H9 (cell line): ENCODE data around the gene TAOK3. TPM values are rescaled to one million over a fixed set of nuclear protein-coding genes. Genes with fewer than 3 reads are reported as not detected.

Source experiments
- DNase-seq: peaks from one replicate; pipeline ENCODE4 v3.0.0-alpha.2; 2017
- H2AFZ ChIP-seq: one replicate; pipeline ENCODE4 v1.6.1; 2013; ENCODE audit warnings: mild to moderate bottlenecking, low read length, control low read depth, moderate library complexity
- H2AK5ac ChIP-seq: 2 replicates; pipeline ENCODE4 v1.6.1; 2013; ENCODE audit warnings: low read length, control low read depth, mixed read lengths; ENCODE audit not compliant: insufficient read length
- H2BK120ac ChIP-seq: one replicate; pipeline ENCODE4 v1.6.1; 2013; ENCODE audit warnings: low read depth, mild to moderate bottlenecking, low read length, control low read depth, inconsistent platforms; ENCODE audit not compliant: poor library complexity, severe bottlenecking
- H2BK12ac ChIP-seq: 2 replicates; pipeline ENCODE4 v1.6.1; 2013; ENCODE audit warnings: low read length, control low read depth, mixed read lengths, low read depth; ENCODE audit not compliant: insufficient read length
- H2BK15ac ChIP-seq: 2 replicates; pipeline ENCODE4 v1.6.1; 2013; ENCODE audit warnings: low read depth, low read length, control low read depth
- H2BK20ac ChIP-seq: one replicate; pipeline ENCODE4 v1.6.1; 2013; ENCODE audit warnings: low read depth, mild to moderate bottlenecking, low read length, control low read depth, inconsistent platforms; ENCODE audit not compliant: poor library complexity, severe bottlenecking
- H2BK5ac ChIP-seq: 2 replicates; pipeline ENCODE4 v1.6.1; 2013; ENCODE audit warnings: low read length, control low read depth, mixed read lengths; ENCODE audit not compliant: insufficient read length
- H3K14ac ChIP-seq: 2 replicates; pipeline ENCODE4 v1.6.1; 2013; ENCODE audit warnings: low read length, control low read depth; ENCODE audit not compliant: insufficient read depth
- H3K18ac ChIP-seq: 2 replicates; pipeline ENCODE4 v1.6.1; 2013; ENCODE audit warnings: low read depth, mild to moderate bottlenecking, mixed read lengths, low read length, control low read depth; ENCODE audit not compliant: insufficient read length
- H3K23ac ChIP-seq: 2 replicates; pipeline ENCODE4 v1.6.1; 2013; ENCODE audit warnings: low read length, control low read depth, mixed read lengths, low read depth; ENCODE audit not compliant: insufficient read length
- H3K23me2 ChIP-seq: 2 replicates; pipeline ENCODE4 v1.6.1; 2013; ENCODE audit warnings: low read depth, mild to moderate bottlenecking, mixed read lengths, low read length, control low read depth; ENCODE audit not compliant: insufficient read length, poor library complexity, severe bottlenecking
- H3K27ac ChIP-seq: 2 replicates; pipeline ENCODE4 v1.5.1; 2013; ENCODE audit warnings: low read length, control low read depth, mixed read lengths, low read depth; ENCODE audit not compliant: insufficient read length
- H3K27me3 ChIP-seq: 2 replicates; pipeline ENCODE4 v1.6.1; 2013; ENCODE audit warnings: low read length, control low read depth, inconsistent platforms; ENCODE audit not compliant: insufficient read depth
- H3K4ac ChIP-seq: 2 replicates; pipeline ENCODE4 v1.6.1; 2013; ENCODE audit warnings: low read depth, mild to moderate bottlenecking, control low read depth, inconsistent platforms, low read length, moderate library complexity
- H3K4me1 ChIP-seq: 2 replicates; pipeline ENCODE4 v1.6.1; 2013; ENCODE audit warnings: low read length, control low read depth, inconsistent platforms; ENCODE audit not compliant: insufficient read depth
- H3K4me2 ChIP-seq: 2 replicates; pipeline ENCODE4 v1.6.1; 2013; ENCODE audit warnings: low read length, control low read depth, mixed read lengths; ENCODE audit not compliant: insufficient read length, insufficient read depth
- H3K56ac ChIP-seq: 2 replicates; pipeline ENCODE4 v1.6.1; 2013; ENCODE audit warnings: low read depth, mild to moderate bottlenecking, mixed read lengths, low read length, control low read depth; ENCODE audit not compliant: insufficient read length
- H3K79me1 ChIP-seq: 2 replicates; pipeline ENCODE4 v1.6.1; 2013; ENCODE audit warnings: low read depth, mild to moderate bottlenecking, moderate library complexity, low read length, control low read depth, inconsistent platforms; ENCODE audit not compliant: insufficient read depth, poor library complexity, severe bottlenecking
- H3K79me2 ChIP-seq: 2 replicates; pipeline ENCODE4 v1.6.1; 2013; ENCODE audit warnings: low read length, control low read depth, inconsistent platforms; ENCODE audit not compliant: insufficient read depth
- H3K9ac ChIP-seq: 2 replicates; pipeline ENCODE4 v1.6.1; 2013; ENCODE audit warnings: low read length, control low read depth, mixed read lengths; ENCODE audit not compliant: insufficient read length; ENCODE audit errors: extremely low read depth
- H3K9me3 ChIP-seq: one replicate; pipeline ENCODE4 v1.6.1; 2013; ENCODE audit warnings: low read depth, low read length, inconsistent platforms; ENCODE audit not compliant: control insufficient read depth
- H3T11ph ChIP-seq: one replicate; pipeline ENCODE4 v1.6.1; 2013; ENCODE audit warnings: mild to moderate bottlenecking, low read length, control low read depth, inconsistent platforms
- H4K20me1 ChIP-seq: one replicate; pipeline ENCODE4 v1.6.1; 2013; ENCODE audit not compliant: control insufficient read depth, insufficient read length, insufficient read depth
- H4K5ac ChIP-seq: 2 replicates; pipeline ENCODE4 v1.6.1; 2013; ENCODE audit warnings: low read depth, mild to moderate bottlenecking, mixed read lengths, low read length, control low read depth; ENCODE audit not compliant: insufficient read length
- H4K8ac ChIP-seq: replicated peaks from 2 replicates; pipeline ENCODE4 v1.6.1; 2013; ENCODE audit warnings: low read length, control low read depth, mixed read lengths, low read depth; ENCODE audit not compliant: insufficient read length
- H4K91ac ChIP-seq: 2 replicates; pipeline ENCODE4 v1.6.1; 2013; ENCODE audit warnings: low read depth, mild to moderate bottlenecking, moderate library complexity, mixed read lengths, low read length, control low read depth; ENCODE audit not compliant: insufficient read length
- H3K27ac Mint-ChIP-seq, 3 experiments: 2 replicates in 2 of 3; 3 replicates in 1 of 3; pipeline ENCODE4 v1.8.0; 2020 to 2021; ENCODE audit warnings: mixed read lengths in 3 of 3, mild to moderate bottlenecking in 1 of 3, moderate library complexity in 1 of 3
- H3K27me3 Mint-ChIP-seq: 2 replicates; pipeline ENCODE4 v1.8.0; 2021; ENCODE audit warnings: low read depth, mild to moderate bottlenecking, moderate library complexity, mixed read lengths
- H3K36me3 Mint-ChIP-seq, 3 experiments: 2 replicates in 2 of 3; 3 replicates in 1 of 3; pipeline ENCODE4 v1.8.0; 2020 to 2021; ENCODE audit warnings: low read depth in 3 of 3, mixed read lengths in 3 of 3; ENCODE audit not compliant: insufficient read depth in 1 of 3
- H3K4me1 Mint-ChIP-seq, 2 experiments: 2 replicates each; pipeline ENCODE4 v1.8.0; 2020; ENCODE audit warnings: mixed read lengths in 2 of 2
- H3K4me3 Mint-ChIP-seq, 2 experiments: 2 replicates in 1 of 2; 3 replicates in 1 of 2; pipeline ENCODE4 v1.8.0; 2020 to 2021; ENCODE audit warnings: mild to moderate bottlenecking in 2 of 2, mixed read lengths in 2 of 2, moderate library complexity in 1 of 2
- H3K9me3 Mint-ChIP-seq, 2 experiments: 2 replicates in 1 of 2; 3 replicates in 1 of 2; pipeline ENCODE4 v1.8.0; 2020; ENCODE audit warnings: mild to moderate bottlenecking in 2 of 2, mixed read lengths in 2 of 2, moderate library complexity in 1 of 2
- whole genome bisulfite sequencing: extraction: QIAGEN DNeasy Blood & Tissue Kit; methylation state at CpG from one replicate; pipeline ENCODE4 v1.1.7; 2013; ENCODE audit warnings: missing lambda C conversion rate, low lambda C conversion rate, mixed read lengths; ENCODE audit not compliant: insufficient read length; ENCODE audit errors: extremely low coverage; 5-methylcytosine and 5-hydroxymethylcytosine counted together
- total RNA-seq: library from RNA; stranded (reverse); gene quantifications from 2 replicates; pipeline ENCODE4 v1.2.1, GENCODE V29; 2021
- TF ChIP-seq, protein P1 (sequence below): fragments of 200-600 bp; sonication (generic); conservative IDR thresholded peaks from 3 replicates; pipeline ENCODE4 v1.8.0; 2021; ENCODE audit warnings: antibody characterized with exemption, mild to moderate bottlenecking

The TAOK3 gene
- total RNA-seq, 1 experiment from 2014 or later: 5.2 TPM

DNA sequence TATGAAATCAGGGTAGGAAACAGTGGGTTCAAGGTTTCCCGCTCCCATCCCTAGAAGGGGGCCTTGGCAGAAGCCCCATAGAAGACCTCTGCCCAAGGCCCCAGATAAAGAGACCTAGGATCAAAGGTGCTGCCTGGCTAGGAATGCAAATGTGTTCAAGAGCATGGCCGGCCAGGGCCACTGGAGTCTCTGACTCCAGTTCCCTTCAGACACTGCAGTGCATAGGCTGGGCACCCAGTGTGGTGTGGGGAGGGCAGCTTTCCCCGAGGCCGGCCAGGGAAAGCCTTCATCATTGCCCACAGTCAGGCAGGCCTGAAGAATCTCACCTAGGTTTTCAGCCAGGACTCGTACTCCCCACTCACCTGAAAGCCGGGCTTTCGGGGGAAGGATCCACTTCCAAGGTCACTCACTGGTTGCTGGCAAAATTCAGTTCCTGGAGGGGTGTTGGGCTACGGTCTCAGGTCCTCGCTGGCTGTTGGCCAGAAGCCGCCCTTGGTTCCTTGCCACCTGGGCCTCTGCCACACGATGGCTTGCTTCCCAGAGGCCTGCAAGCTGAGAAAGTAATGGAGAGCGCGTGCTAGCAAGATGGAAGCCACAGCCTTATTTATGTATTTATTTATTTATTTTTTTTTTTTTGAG lies 246.5 kb downstream of the TAOK3 start:
- Histone ChIP-seq H3K4me2 (no peak overlapping the region), H3K56ac (no peak overlapping the region), H3T11ph (no peak overlapping the region), H2BK15ac (no peak overlapping the region), H2AK5ac (no peak overlapping the region), H3K79me2 (no peaks in the 10 kb centered on the region), H3K4me1 (no peaks in the 10 kb centered on the region; the same call in 1 of the 2 replicates), H3K79me1 (no peaks in the 10 kb centered on the region), H3K23ac (no peak overlapping the region), H3K27ac (no peak overlapping the region), H3K23me2 (no peaks in the 10 kb centered on the region), H4K5ac (no peak overlapping the region), H2BK12ac (no peak overlapping the region), H3K27me3 (no peaks in the 10 kb centered on the region), H2AFZ (no peak overlapping the region), H3K9me3 (no peaks in the 10 kb centered on the region), H2BK5ac (no peak overlapping the region), H4K8ac (no peak overlapping the region), H3K9ac (no peak overlapping the region), H3K18ac (no peak overlapping the region), H4K20me1 (no peaks in the 10 kb centered on the region), H2BK120ac (no peak overlapping the region), H4K91ac (no peak overlapping the region), H3K4ac (no peak overlapping the region), H2BK20ac (no peak overlapping the region), H3K14ac (no peak overlapping the region)
- DNase-seq: no peak
- Mint-ChIP-seq H3K36me3 (peaks cover 4 to 6% (median 5%) of the 10 kb centered on the region in 3 experiments; a peak in 4 of 7 replicates), H3K27me3 (no peaks in the 10 kb centered on the region), H3K4me1 (peaks cover 5% of the 10 kb centered on the region in 2 experiments), H3K27ac (no peak overlapping the region; a peak in 1 of 7 replicates), H3K9me3 (peaks cover 0 to 5% of the 10 kb centered on the region in 2 experiments; a peak in 1 of 5 replicates), H3K4me3 (no peak overlapping the region)
- no CpG with 5 or more reads among the region's 13 CpGs for WGBS
- TF ChIP-seq, protein P1, sequence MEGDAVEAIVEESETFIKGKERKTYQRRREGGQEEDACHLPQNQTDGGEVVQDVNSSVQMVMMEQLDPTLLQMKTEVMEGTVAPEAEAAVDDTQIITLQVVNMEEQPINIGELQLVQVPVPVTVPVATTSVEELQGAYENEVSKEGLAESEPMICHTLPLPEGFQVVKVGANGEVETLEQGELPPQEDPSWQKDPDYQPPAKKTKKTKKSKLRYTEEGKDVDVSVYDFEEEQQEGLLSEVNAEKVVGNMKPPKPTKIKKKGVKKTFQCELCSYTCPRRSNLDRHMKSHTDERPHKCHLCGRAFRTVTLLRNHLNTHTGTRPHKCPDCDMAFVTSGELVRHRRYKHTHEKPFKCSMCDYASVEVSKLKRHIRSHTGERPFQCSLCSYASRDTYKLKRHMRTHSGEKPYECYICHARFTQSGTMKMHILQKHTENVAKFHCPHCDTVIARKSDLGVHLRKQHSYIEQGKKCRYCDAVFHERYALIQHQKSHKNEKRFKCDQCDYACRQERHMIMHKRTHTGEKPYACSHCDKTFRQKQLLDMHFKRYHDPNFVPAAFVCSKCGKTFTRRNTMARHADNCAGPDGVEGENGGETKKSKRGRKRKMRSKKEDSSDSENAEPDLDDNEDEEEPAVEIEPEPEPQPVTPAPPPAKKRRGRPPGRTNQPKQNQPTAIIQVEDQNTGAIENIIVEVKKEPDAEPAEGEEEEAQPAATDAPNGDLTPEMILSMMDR: no peak
